Endodermal cell (in vitro differentiated cells): ENCODE measurements around the gene TMEM129. TPM values are rescaled to one million over a fixed set of nuclear protein-coding genes. Genes with fewer than 3 reads are reported as not detected.
A peak's percentile ranks its signal among the peaks of the same experiment; 100 is the strongest.

Source experiments
- DNase-seq: peaks from one replicate; pipeline ENCODE4 v3.0.0-alpha.2; 2017
- H3K27ac ChIP-seq: 2 replicates; pipeline ENCODE4 v1.5.1; 2013; ENCODE audit warnings: mild to moderate bottlenecking, low read depth, low read length, moderate library complexity
- H3K27me3 ChIP-seq: 2 replicates; pipeline ENCODE4 v1.6.1; 2013; ENCODE audit warnings: mild to moderate bottlenecking, low read length, moderate library complexity; ENCODE audit not compliant: insufficient read depth, control insufficient read depth, poor library complexity, severe bottlenecking
- H3K36me3 ChIP-seq: 2 replicates; pipeline ENCODE4 v1.7.0; 2013; ENCODE audit warnings: mild to moderate bottlenecking, low read length, moderate library complexity; ENCODE audit not compliant: control insufficient read depth, insufficient read depth
- H3K4me1 ChIP-seq: one replicate; pipeline ENCODE4 v1.7.0; 2013; ENCODE audit warnings: low read length; ENCODE audit not compliant: control insufficient read depth, insufficient read depth
- H3K4me3 ChIP-seq: 2 replicates; pipeline ENCODE4 v1.5.1; 2013; ENCODE audit warnings: mild to moderate bottlenecking, low read length, moderate library complexity
- H3K9ac ChIP-seq: 2 replicates; pipeline ENCODE4 v1.6.1; 2013; ENCODE audit warnings: mild to moderate bottlenecking, low read length, moderate library complexity; ENCODE audit not compliant: poor library complexity, severe bottlenecking; ENCODE audit errors: extremely low read depth
- H3K9me3 ChIP-seq: 2 replicates; pipeline ENCODE4 v1.6.1; 2013; ENCODE audit warnings: mild to moderate bottlenecking, low read length, moderate library complexity; ENCODE audit not compliant: control insufficient read depth
- H3K27ac Mint-ChIP-seq: 2 replicates; pipeline ENCODE4 v1.8.0; 2020; ENCODE audit warnings: mixed read lengths
- H3K27me3 Mint-ChIP-seq: 2 replicates; pipeline ENCODE4 v1.8.0; 2021; ENCODE audit warnings: mild to moderate bottlenecking, mixed read lengths; ENCODE audit not compliant: insufficient read depth
- H3K36me3 Mint-ChIP-seq: 2 replicates; pipeline ENCODE4 v1.8.0; 2020; ENCODE audit warnings: low read depth, mixed read lengths
- H3K4me1 Mint-ChIP-seq: 2 replicates; pipeline ENCODE4 v1.8.0; 2020; ENCODE audit warnings: mixed read lengths
- H3K4me3 Mint-ChIP-seq: 2 replicates; pipeline ENCODE4 v1.8.0; 2020; ENCODE audit warnings: mild to moderate bottlenecking, moderate library complexity, mixed read lengths
- H3K9me3 Mint-ChIP-seq: 2 replicates; pipeline ENCODE4 v1.8.0; 2020; ENCODE audit warnings: mild to moderate bottlenecking, mixed read lengths
- WGBS, 2 experiments: methylation state at CpG; one replicate each; pipeline versions ENCODE4 v1.1.5 to v1.1.7; 2013; ENCODE audit warnings: missing lambda C conversion rate in 2 of 2, mixed read lengths in 1 of 2; ENCODE audit not compliant: insufficient coverage in 1 of 2, insufficient read length in 1 of 2; 5-methylcytosine and 5-hydroxymethylcytosine counted together
- total RNA-seq, 2 donors: library from RNA; stranded (reverse); fragmentation: NEBNext Ultra II Directional in 1 of 2; extraction: Animal tissue kit (Norgen Biotek cat#: 25700) in 1 of 2; gene quantifications; 2 replicates in 1 of 2; 3 replicates in 1 of 2; pipeline ENCODE4 v1.2.1, GENCODE V29; 2021
- TF ChIP-seq, protein P1 (sequence below): fragments of 200-600 bp; sonication (generic); conservative IDR thresholded peaks from 2 replicates; pipeline ENCODE4 v1.5.0; 2021; ENCODE audit warnings: antibody characterized with exemption, mild to moderate bottlenecking

TMEM129 gene
- total RNA-seq, 2 donors from 2014 or later = 33.6 to 41.7 TPM

DNA sequence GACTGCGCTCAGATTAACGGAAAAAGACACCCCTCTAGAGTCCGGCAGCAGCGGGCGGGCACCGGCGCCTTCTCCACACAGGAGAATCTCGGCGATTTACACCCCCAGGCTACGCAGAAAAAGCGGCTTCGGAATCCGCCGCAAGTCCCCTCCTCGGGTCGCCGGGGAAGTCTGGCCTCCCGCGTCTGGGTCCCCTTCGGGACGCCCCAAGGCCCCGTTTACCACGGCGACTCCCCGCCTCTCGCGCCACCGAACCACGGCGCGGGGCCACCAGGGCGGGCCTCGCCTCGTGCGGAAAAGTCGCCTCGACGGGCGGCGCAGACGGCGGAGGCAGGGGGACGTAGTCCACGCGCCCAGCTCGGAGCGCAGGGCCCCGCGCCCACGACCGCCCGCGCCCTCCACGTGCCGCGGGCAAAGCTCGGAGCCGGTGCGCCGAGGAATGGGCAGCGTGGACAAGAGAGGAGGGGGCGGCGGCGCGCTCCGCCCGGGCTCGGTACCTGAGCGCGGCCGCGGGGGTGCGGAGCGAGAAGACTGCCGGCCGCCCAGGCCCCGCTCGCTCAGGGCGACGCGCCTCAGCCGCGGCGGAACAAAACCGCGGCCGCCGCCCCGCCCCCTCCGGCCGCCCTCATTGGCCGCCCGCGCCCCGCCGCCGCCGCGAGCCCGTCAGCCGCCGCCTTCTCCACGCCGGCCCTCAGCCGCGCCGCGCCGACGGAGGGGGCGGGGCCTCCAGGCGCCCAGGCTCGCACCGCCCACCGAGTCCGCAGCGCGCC, 37.2 kb downstream of the TMEM129 start, which contains the start of gene FAM53A:
FAM53A (minus strand) TSS at position 578 of the 770 bp plus-strand sequence. CDS start 15,572 bp downstream, outside the sequence.
- 1 to 6% methylated on average over 18 to 118 of the region's 118 CpGs for WGBS, 2 experiments
- H3K36me3 Mint-ChIP-seq = peaks cover 2% of the 10 kb centered on the region
- H3K4me3 Mint-ChIP-seq = peak within 1 kb of the TSS; percentile 60
- Histone ChIP-seq H3K9ac (peak within 1 kb of the TSS; percentile 2), H3K36me3 (no peaks in the 10 kb centered on the region), H3K4me3 (peak within 1 kb of the TSS; percentile 75), H3K4me1 (no peaks in the 10 kb centered on the region), H3K27me3 (peaks cover 17% of the 10 kb centered on the region), H3K9me3 (no peaks in the 10 kb centered on the region), H3K27ac (no peak within 1 kb of the TSS)
- peak; percentile 68 for DNase-seq
- TF ChIP-seq, protein P1, sequence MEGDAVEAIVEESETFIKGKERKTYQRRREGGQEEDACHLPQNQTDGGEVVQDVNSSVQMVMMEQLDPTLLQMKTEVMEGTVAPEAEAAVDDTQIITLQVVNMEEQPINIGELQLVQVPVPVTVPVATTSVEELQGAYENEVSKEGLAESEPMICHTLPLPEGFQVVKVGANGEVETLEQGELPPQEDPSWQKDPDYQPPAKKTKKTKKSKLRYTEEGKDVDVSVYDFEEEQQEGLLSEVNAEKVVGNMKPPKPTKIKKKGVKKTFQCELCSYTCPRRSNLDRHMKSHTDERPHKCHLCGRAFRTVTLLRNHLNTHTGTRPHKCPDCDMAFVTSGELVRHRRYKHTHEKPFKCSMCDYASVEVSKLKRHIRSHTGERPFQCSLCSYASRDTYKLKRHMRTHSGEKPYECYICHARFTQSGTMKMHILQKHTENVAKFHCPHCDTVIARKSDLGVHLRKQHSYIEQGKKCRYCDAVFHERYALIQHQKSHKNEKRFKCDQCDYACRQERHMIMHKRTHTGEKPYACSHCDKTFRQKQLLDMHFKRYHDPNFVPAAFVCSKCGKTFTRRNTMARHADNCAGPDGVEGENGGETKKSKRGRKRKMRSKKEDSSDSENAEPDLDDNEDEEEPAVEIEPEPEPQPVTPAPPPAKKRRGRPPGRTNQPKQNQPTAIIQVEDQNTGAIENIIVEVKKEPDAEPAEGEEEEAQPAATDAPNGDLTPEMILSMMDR = peak; percentile 20
- H3K27ac Mint-ChIP-seq = no peak within 1 kb of the TSS
- no peaks in the 10 kb centered on the region for H3K9me3 Mint-ChIP-seq
- H3K4me1 Mint-ChIP-seq = peaks cover 5% of the 10 kb centered on the region
- H3K27me3 Mint-ChIP-seq = peaks cover 24% of the 10 kb centered on the region

DNA sequence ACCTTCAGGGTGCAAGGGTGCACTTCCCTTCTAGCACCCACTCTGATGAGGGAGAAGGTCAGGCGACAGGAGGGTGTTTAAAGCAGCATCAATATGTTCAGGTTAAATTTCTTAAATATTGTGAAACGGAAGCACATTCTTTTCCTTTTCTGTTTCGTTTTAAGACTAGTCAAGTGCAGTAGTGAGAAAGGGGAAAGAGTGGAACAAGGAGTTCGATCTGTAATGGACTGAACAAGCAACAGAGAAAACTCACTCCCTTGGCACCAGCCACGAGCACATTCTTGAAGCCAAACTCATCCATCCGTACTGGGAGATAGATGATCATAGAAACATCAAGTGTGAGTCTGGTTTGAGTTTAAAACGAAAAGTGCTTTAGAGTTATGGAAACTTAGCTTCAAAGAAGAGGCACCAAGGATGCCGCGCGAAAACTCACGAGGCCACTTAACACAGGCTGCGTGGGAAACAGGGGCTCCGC, 37.8 kb downstream of the TMEM129 start:
- no peaks in the 10 kb centered on the region for H3K9me3 ChIP-seq

DNA sequence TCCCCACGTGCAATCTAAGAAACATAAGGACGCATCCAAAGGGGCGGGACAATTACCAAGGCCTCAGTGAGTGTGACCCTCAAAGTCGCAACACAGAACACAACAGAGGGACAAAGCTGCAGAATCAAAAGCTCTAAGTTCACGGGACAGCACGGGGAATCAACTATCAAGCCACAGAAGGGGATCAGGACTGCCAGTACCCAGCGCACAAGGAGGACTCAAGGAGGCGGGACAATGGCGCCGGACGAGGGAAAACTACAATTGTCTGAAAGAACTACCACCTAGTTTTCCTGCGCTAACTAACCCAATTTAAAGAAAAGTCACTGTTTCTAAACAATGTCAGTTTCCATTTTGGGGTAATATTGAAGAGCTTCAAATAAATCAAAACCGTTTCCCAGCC, 38.3 kb downstream of the TMEM129 start:
- no peak overlapping the region for H3K27ac Mint-ChIP-seq
- Histone ChIP-seq H3K27ac (no peak overlapping the region), H3K4me1 (no peaks in the 10 kb centered on the region), H3K36me3 (no peaks in the 10 kb centered on the region), H3K9ac (no peak overlapping the region), H3K4me3 (peak overlapping the region; percentile 75), H3K9me3 (no peaks in the 10 kb centered on the region), H3K27me3 (peaks cover 17% of the 10 kb centered on the region)
- no peaks in the 10 kb centered on the region for H3K36me3 Mint-ChIP-seq
- WGBS, 2 experiments = 84 to 86% methylated on average over 13 of the region's 13 CpGs
- peaks cover 5% of the 10 kb centered on the region for H3K4me1 Mint-ChIP-seq
- no peaks in the 10 kb centered on the region for H3K9me3 Mint-ChIP-seq
- TF ChIP-seq, protein P1 = no peak
- H3K27me3 Mint-ChIP-seq = peaks cover 24% of the 10 kb centered on the region
- H3K4me3 Mint-ChIP-seq = peak overlapping the region; percentile 60
- DNase-seq = no peak

More for the DNA sequence above, 37.8 kb downstream of the TMEM129 start:
- Histone ChIP-seq H3K4me1 (no peaks in the 10 kb centered on the region), H3K9ac (peak overlapping the region; percentile 2), H3K27ac (no peak overlapping the region), H3K27me3 (peaks cover 17% of the 10 kb centered on the region), H3K4me3 (peak overlapping the region; percentile 75), H3K36me3 (no peaks in the 10 kb centered on the region)
- DNase-seq = no peak
- TF ChIP-seq, protein P1 = no peak
- H3K4me1 Mint-ChIP-seq = peaks cover 5% of the 10 kb centered on the region
- H3K27me3 Mint-ChIP-seq = peaks cover 24% of the 10 kb centered on the region
- no peaks in the 10 kb centered on the region for H3K9me3 Mint-ChIP-seq
- WGBS, 2 experiments = 24 to 33% methylated on average over 9 to 13 of the region's 13 CpGs
- no peaks in the 10 kb centered on the region for H3K36me3 Mint-ChIP-seq
- H3K4me3 Mint-ChIP-seq = peak overlapping the region; percentile 60
- H3K27ac Mint-ChIP-seq = no peak overlapping the region
